ENCODE measurements around the gene ARHGAP44.

GRCh38 chr17:12996357-12996756, 207.1 kb downstream of the ARHGAP44 start:
- TF ChIP-seq CTCF (IDR thresholded peaks at IDR 0.05) = no peak
- no peak for TF ChIP-seq POLR2A (IDR thresholded peaks at IDR 0.05)

Measured in thyroid gland (tissue), 4 donors.